Measurements from ENCODE around the gene ANXA2.

The ANXA2 gene

DNA sequence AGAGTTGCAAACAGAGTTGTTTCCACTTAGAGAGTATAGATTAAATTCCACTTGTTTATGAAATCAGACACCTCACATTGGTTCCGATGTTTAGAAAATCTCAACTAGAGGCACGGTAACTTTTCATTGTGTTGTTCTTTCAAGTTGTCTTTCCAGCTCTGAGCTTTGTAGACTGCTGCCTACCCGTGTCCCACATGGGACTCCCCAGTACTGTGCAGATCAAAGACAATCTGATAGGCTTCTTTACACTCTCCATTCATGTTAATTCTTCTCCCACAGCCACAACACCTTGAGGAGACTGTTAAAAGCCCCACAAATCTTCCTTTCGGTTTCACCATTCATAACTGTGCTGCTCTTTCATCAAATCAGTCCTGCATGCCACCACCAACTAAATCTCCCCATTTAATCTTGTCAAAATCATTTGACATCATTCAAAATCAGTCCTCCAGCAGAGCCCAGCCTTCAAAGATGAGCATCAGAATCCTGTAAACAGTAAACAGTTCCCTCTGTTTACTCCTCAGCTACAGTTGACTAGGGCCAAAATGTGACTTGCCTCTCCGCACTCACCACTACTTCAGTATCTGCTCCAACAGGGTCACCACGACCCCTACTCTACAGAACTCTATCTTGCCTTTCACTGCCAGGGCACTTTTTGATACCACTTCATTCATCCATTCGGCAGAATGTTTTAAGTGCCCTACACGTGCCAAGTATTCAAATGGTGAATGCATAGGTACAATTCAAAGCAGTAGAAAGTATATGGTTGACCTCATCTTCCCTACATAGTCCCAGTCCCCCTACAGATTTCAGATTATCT lies 8.3 kb downstream of the ANXA2 start:
- no peak for DNase-seq (ENCODE audit: low read depth)

DNA sequence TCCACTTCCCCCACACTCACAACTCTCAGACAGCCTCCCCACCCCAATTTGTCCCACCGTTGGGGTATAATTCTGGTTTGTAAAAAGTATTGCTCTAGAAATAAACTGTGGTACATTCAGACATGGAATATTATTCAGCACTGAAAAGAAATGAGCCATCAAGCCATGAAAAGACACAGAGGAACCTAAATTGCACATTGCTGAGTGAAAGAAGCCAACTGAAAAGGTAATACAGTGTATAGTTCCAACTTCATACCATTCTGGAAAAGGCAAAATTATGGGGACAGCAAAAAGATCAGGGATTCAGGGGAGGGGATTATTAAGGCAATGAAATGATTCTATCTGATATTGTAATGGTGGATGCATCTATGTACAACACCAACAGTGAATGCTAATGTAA lies 10.5 kb downstream of the ANXA2 start:
- no peak for DNase-seq (ENCODE audit: low read depth)

GRCh38 chr15:60386615-60387014 lies 11.2 kb downstream of the ANXA2 start:
- no peak for DNase-seq (ENCODE audit: low read depth)

DNA sequence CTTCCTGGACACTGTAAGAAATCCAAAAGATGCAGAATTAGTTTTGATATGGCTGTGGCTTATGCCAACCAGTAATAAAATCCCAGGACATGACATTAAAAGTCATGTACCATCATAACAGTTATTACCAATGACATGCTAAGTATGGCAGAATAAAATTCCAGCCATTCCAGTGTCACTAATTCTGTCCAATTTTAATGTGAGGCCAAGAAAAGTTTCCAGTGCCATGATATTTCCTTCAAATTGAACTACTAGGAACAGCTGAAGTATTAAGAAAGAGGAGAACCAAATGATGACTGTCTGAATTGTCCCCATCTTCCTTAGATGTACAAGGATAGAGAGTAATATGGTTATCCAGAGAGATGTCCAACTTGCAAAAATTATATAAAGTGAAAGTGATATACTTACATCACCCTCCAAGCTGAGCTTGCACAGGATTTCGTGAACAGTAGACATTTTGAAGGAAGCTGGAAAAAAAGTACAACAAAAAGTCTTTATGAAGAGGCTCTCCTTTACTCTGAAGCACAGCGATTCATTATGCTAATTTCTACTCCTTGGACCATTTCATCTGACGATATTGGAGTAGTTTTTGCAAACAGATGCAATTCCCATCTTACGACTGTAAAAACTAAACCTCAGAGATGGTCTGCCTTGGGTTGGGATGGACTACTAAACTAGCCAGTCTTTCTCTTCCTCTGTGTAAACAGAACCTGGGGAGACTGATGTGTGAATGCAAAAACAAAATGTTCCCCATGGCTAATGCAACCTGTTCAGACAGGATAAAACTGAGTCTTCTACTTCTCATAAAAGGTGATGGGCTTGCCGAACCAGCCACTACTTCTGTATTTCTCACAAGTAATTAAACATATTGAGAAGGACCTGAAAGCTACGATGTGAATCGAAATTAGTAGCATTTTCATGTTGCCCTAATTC lies 11.9 kb downstream of the ANXA2 start:
- no peak for DNase-seq (ENCODE audit: low read depth)

- DNase-seq (ENCODE audit: low read depth), result no peak
These were observed 13.2 kb downstream of the ANXA2 start for GRCh38 chr15:60384526-60385126.

DNA sequence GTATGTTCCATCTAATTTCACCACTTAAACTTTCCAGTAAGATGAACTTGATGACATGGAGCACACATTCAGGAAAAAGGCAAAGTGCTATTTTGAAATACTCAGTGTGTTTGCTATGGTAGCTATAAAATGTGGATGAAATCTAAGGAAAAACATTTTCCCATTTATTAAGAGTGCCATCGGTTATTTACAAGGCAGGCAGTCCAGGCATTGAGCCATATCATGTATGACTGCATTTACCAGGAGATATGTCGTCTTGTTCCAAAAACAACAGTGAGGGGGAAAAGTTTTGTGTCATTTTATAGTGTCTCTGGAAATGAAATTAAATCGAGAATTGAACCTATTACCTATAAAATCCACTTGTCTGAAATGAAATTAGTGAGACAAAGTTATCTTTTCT lies 13.7 kb downstream of the ANXA2 start:
- no peak for DNase-seq (ENCODE audit: low read depth)

DNA sequence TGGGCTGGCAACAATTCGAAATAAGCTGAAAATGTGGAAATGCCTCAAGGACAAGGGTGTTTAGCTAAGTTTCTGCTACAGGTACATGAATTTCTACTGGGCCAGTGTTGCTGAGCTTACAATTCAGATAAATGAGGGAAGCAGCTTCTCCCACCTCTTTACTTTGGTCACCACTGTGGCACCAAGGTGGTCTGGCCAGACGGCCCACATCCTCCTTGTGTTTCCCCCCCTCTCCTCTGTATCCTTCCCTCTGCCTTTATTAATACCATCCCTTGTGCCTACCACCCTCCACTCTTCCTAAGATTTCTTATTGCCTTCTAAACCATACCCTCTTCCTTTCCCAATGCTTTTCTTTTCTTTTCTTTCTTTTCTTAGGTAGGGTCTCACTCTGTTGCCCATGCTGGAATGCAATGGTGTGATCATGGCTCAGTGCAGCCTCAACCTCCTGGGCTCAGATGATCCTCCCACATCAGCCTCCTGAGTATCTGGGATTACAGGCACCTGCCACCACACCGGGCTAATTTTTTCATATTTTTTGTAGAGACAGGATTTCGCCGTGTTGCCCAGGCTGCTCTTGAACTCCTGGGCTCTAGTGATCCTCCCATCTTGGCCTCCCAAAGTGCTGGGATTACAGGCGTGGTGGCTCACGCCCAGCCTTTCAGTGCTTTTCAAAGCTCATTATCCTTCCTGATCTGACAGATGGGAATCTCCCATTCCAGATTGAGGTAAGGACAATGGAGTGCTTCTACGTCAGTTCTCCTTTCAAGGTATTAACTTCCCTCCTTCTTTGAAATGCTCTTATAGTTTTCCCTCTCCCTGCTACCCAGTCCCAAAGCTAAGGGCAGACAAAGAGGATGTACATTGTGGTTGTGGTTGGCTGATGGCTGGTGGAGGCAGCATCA lies 14.8 kb downstream of the ANXA2 start:
- DNase-seq (ENCODE audit: low read depth), result no peak

- DNase-seq (ENCODE audit: low read depth), result no peak
These were observed 16.5 kb downstream of the ANXA2 start for GRCh38 chr15:60381148-60381788.

- peak; percentile 67 for DNase-seq (ENCODE audit: low read depth)
These were observed 18.1 kb downstream of the ANXA2 start for GRCh38 chr15:60379525-60380274.

- DNase-seq (ENCODE audit: low read depth), result no peak
These were observed 18.6 kb downstream of the ANXA2 start for GRCh38 chr15:60379185-60379524.

GRCh38 chr15:60376677-60377095 lies 21.1 kb downstream of the ANXA2 start:
- DNase-seq (ENCODE audit: low read depth), result no peak

DNA sequence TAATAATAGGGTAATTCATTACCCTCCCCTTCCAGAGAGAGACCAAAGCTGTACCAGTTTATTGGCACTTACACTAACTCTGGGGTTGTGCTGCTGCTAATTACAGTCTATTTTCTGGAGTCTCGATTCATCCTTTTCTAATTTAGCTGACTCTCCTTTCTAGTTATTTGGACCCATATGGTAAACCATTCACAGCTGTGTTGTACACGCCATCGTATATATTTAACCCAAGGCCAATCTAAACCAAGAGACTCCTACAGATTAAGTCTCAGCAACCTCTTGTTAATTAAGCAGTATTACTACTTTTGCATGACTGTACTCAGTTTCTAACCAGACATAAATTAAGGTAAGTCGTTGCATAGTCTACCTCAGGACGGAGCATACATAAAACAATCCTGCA lies 22.5 kb downstream of the ANXA2 start:
- DNase-seq (ENCODE audit: low read depth), result no peak

DNA sequence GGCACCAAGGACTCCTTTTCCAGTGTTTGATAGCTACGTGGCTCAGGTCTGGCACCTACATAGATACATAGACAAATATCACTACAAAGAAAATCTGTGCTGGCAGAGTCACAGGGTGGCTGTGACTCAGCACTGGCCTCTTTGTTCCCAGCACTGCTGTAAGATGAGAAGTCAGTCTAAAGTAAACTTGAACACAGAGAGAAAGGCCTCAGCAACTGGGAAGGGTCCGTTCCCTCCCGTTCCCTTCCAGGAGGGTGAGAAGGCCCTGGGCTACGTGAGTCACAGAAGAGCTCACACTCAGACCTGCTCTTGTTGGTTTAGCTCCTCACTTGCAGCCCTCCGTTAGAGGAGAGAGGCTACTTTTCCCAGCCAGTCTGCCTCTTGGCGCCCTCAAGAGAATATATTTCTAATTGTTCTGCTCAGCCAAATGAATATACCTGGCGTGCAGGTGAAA lies 23.1 kb downstream of the ANXA2 start:
- peak; percentile 82 for DNase-seq (ENCODE audit: low read depth)

DNA sequence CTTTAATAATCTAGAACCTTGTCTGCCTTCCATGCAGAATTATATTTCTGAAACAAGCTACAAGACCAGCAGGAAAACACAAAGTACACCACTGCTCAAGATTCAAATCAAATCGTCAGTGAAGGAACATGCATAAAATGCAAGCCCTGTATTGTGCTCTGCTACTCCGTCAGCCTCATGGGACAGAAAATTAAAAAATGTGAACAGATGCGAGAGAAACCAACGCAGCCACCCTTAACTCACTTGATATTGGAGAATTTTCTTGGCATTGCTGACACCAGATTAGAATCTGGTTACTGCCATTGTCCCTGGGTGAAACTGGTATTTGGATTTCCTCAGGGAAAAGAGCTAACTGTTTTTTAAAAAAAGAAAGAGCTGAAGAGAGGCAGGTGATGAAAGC lies 23.6 kb downstream of the ANXA2 start:
- DNase-seq (ENCODE audit: low read depth), result no peak

DNA sequence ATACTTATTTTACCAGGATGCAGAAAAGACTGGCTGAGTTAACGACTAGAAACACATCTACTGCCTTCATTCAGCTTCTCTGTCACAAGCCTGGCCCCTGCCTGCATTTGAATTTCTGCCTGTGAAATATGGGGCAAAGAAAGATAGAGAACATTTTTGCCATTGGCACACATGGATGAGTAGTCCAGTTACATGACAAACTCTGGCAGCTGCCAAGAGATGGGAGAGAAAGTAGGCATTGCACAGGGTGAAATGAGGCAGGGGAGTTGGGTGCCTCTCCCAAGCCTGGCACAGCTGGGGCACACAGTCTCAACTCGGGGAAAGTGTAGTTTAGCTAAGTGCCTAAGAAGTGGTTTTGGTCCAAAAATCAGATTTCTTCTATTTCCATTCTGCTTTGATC lies 24.0 kb downstream of the ANXA2 start:
- no peak for DNase-seq (ENCODE audit: low read depth)

- no peak for DNase-seq (ENCODE audit: low read depth)
These were observed 24.5 kb downstream of the ANXA2 start for GRCh38 chr15:60373327-60373726.

GRCh38 chr15:60372756-60373155 lies 25.0 kb downstream of the ANXA2 start:
- no peak for DNase-seq (ENCODE audit: low read depth)

DNA sequence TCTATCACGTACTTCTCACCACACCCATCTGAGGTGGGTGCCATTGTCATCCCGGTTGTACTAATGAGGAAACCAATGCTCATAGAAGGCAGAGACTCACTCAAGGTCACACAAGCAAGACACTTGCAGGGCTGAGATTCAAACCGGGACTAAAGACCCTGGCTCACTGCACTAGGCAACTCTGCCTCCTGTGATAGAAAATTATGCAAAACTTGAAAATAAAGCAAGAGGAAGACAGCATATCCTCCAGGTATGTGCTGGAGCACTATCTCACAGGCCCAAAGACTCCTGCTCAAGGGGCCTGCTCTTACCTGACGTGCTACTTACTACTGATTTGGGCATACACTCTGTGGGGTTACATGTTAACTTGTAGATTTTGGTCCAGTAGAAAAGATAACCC lies 25.6 kb downstream of the ANXA2 start:
- no peak for DNase-seq (ENCODE audit: low read depth)

- DNase-seq (ENCODE audit: low read depth), result peak; percentile 90
These were observed 26.4 kb downstream of the ANXA2 start for GRCh38 chr15:60371175-60372051.

GRCh38 chr15:60370869-60371136 lies 27.0 kb downstream of the ANXA2 start:
- DNase-seq (ENCODE audit: low read depth), result no peak
